Heart right ventricle (tissue), 16 donors: Measurements from ENCODE around the gene TREM1. TPM values are rescaled to one million over a fixed set of nuclear protein-coding genes. Genes with fewer than 3 reads are reported as not detected.

Experiments
- ATAC-seq, 8 donors: fragments of 200-7000 bp; cut with Tn5 transposase; one replicate each; pipeline ENCODE4 v1.9.1; 2020; ENCODE audit warnings: mild to moderate bottlenecking in 8 of 8, moderate library complexity in 8 of 8, moderate number of reproducible peaks in 1 of 8
- DNase-seq, 2 donors: peaks; one replicate each; pipeline ENCODE4 v3.0.0-alpha.2; 2020
- H3K27ac ChIP-seq, 10 donors: fragments of 200-600 bp; sonication (generic) in 2 of 10; one replicate each; pipeline versions ENCODE4 v1.5.0 to v1.8.0; 2020 to 2022; ENCODE audit warnings: mild to moderate bottlenecking in 3 of 10
- H3K27me3 ChIP-seq, 7 donors: fragments of 200-600 bp; one replicate each; pipeline ENCODE4 v1.8.0; 2021 to 2022; ENCODE audit warnings: mild to moderate bottlenecking in 2 of 7
- H3K36me3 ChIP-seq, 9 donors: fragments of 200-600 bp; sonication (generic) in 1 of 9; one replicate each; pipeline versions ENCODE4 v1.5.0 to v1.8.0; 2020 to 2022; ENCODE audit warnings: mild to moderate bottlenecking in 2 of 9
- H3K4me1 ChIP-seq, 9 donors: fragments of 200-600 bp; sonication (generic) in 1 of 9; one replicate each; pipeline versions ENCODE4 v1.5.0 to v1.8.0; 2020 to 2022; ENCODE audit warnings: mild to moderate bottlenecking in 4 of 9
- H3K4me3 ChIP-seq, 10 donors: fragments of 200-600 bp; sonication (generic) in 2 of 10; one replicate each; pipeline versions ENCODE4 v1.5.0 to v1.8.0; 2020 to 2022; ENCODE audit warnings: mild to moderate bottlenecking in 7 of 10, moderate library complexity in 2 of 10
- H3K9me3 ChIP-seq, 11 donors: fragments of 200-600 bp in 10 of 11; sonication (generic) in 2 of 11; one replicate each; pipeline versions ENCODE4 v1.5.0 to v1.8.0; 2013 to 2022; ENCODE audit warnings: mild to moderate bottlenecking in 2 of 11, control low read depth in 1 of 11, moderate library complexity in 1 of 11
- WGBS, 2 donors: extraction: QIAGEN DNeasy Blood & Tissue Kit; methylation state at CpG; one replicate each; pipeline ENCODE4 v1.1.7; 2013; ENCODE audit warnings: inconsistent platforms in 1 of 2; 5-methylcytosine and 5-hydroxymethylcytosine counted together
- intact Hi-C, 10 donors: fragments of 100-400 bp; cut with DNase I; formaldehyde crosslinking; loops; one replicate each; pipeline versions ENCODE4 v1.11.1 to v1.14.2; 2022
- polyA plus RNA-seq, 2 donors: library from polyadenylated mRNA; stranded (reverse); fragments of 200-250 nt; gene quantifications; one replicate each; pipeline ENCODE4 v1.2.3, GENCODE V29; 2013
- total RNA-seq, 10 donors: library from RNA; stranded (reverse); fragmentation: NEBNext Ultra II Directional in 3 of 10; extraction: Animal tissue kit (Norgen Biotek cat#: 25700) in 3 of 10; gene quantifications; one replicate each; pipeline versions ENCODE4 v1.2.1 to v1.2.4, GENCODE V29; 2021 to 2023
- TF ChIP-seq, protein P1 (sequence below), 9 donors: fragments of 200-600 bp; sonication (generic) in 2 of 9; IDR thresholded peaks; one replicate each; pipeline versions ENCODE4 v1.5.0 to v1.8.0; 2021 to 2022; ENCODE audit warnings: antibody characterized with exemption in 9 of 9, mild to moderate bottlenecking in 5 of 9, moderate library complexity in 1 of 9
- donor health status: Arrhythmogenic right ventricular cardiomyopathy.
- donor health status: ischemic (EF 13 %, LVEDD 7.1; RV severe dilation, severe dysfunction).
- donor health status: healthy with polysubstance abuse.
- donor health status: DM: no; HTN: yes; CAD: no.
- donor health status: DM: no; HTN: no; CAD: no.
- donor health status: ischemic (EF 25% LVEDD 6.9; RV normal size, moderate dysfunction).
- donor health status: ischemic (EF 25% LVEDD 5.7; RV mildly dilated, moderate dysfunction).
- donor health status: healthy.
- donor health status: DM: yes; HTN: yes; CAD: no.
- donor health status: Ischemic cardiomyopathy.
- donor health status: ischemic (EF 35%, LVEDD 5.7; RV mildly dilated, moderate dysfunction).
- donor health status: nonischemic (EF 11% LVEDD 7.7; RV severe dilation, severe dysfunction).
- donor health status: DM: yes; HTN: yes; CAD: no.
- donor health status: PGD.
- donor health status: ischemic (EF 29% LVEDD 5.4; RV normal size, mild dysfunction).
- donor health status: nonischemic (EF 23%, LVEDD 6.1; RV moderate dilation, normal function).

TREM1 gene
- total and polyA plus RNA-seq, 12 donors: 0.35 to 12.4 (median 1.00) TPM; not detected in 1

DNA sequence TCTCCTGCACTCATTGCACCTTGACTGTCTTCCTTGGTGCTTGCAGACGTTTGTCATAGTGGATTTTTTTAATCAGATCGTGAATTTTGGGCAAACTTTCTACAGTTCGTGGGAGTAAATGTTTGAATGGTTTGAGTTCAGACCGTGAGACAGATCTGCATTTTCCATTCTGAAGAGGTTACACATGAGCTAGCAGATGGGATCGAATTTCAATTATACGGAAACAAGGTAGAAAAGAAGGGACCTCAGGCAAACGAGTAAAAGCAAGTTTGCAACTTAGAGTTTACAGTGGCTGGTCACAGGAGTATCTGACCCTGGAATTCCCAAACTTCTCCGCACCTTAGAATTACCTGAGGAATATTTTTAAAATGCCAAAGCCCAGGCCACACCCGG, 31.8 kb upstream of the TREM1 start:
- no peak overlapping the region for H3K27ac ChIP-seq
- no peaks in the 10 kb centered on the region for H3K9me3 ChIP-seq
- TF ChIP-seq, protein P1, sequence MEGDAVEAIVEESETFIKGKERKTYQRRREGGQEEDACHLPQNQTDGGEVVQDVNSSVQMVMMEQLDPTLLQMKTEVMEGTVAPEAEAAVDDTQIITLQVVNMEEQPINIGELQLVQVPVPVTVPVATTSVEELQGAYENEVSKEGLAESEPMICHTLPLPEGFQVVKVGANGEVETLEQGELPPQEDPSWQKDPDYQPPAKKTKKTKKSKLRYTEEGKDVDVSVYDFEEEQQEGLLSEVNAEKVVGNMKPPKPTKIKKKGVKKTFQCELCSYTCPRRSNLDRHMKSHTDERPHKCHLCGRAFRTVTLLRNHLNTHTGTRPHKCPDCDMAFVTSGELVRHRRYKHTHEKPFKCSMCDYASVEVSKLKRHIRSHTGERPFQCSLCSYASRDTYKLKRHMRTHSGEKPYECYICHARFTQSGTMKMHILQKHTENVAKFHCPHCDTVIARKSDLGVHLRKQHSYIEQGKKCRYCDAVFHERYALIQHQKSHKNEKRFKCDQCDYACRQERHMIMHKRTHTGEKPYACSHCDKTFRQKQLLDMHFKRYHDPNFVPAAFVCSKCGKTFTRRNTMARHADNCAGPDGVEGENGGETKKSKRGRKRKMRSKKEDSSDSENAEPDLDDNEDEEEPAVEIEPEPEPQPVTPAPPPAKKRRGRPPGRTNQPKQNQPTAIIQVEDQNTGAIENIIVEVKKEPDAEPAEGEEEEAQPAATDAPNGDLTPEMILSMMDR (IDR thresholded peaks at IDR 0.05): no peak
- WGBS, 2 donors: 33 to 37% methylated on average over 9 of the region's 9 CpGs
- peaks cover 0 to 72% (median 61%) of the 10 kb centered on the region in 7 donors for H3K27me3 ChIP-seq
- no peaks in the 10 kb centered on the region for H3K36me3 ChIP-seq
- H3K4me1 ChIP-seq: peaks cover 0 to 11% (median 6%) of the 10 kb centered on the region in 9 donors
- peak overlapping the region in 6 of 10 donors; percentile 27 to 36 (median 34) for H3K4me3 ChIP-seq
- ATAC-seq: no peak
- intact Hi-C loops: loop anchor here in 9 of 10 donors (5.0 to 10.0 kb wide), 4 partner anchors 123 to 226 kb away; no protein-coding TSS in a partner anchor
- no peak for DNase-seq

DNA sequence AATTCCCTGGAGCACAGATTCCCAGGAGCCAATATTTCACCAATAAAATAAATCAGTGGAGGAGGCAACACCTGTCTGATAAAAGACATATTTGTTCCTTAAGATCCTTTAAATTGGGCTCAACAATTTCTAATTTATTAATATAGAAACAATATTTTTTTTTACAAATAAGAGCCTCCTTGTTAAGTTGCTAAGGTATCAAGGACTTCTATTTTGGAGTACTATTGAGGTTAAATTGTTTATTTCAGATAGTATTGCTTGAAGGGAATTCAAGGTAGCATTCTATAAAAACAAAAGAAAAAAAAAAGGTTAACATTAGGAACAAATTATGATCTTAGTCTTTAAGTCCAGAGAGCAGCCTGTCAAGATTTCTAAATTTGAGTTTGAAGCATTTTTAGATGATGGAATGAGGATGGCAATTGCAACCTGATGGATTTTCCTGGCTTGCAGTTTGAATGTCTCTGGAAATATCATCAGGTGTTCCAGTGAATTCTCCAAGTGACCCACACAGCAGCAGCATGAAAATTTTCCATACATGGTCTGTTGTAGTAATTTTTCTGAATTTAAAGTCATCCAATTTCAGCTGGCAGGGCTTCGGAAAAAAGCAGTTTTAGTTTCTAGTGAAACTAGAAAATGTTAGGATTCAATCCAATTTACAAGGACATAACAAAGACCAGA, 29.6 kb upstream of the TREM1 start:
- no peak for ATAC-seq
- Histone ChIP-seq H3K4me3 (no peak overlapping the region), H3K36me3 (no peaks in the 10 kb centered on the region), H3K27me3 (peaks cover 0 to 81% (median 76%) of the 10 kb centered on the region in 7 donors), H3K27ac (no peak overlapping the region), H3K4me1 (peaks cover 0 to 11% (median 6%) of the 10 kb centered on the region in 9 donors), H3K9me3 (no peaks in the 10 kb centered on the region)
- no peak for DNase-seq
- 80 to 89% methylated on average over 1 of the region's 1 CpG for WGBS, 2 donors
- intact Hi-C loops: loop anchor here in 9 of 10 donors (5.0 to 10.0 kb wide), 4 partner anchors 121 to 224 kb away; no protein-coding TSS in a partner anchor
- TF ChIP-seq, protein P1 (IDR thresholded peaks at IDR 0.05): no peak

DNA sequence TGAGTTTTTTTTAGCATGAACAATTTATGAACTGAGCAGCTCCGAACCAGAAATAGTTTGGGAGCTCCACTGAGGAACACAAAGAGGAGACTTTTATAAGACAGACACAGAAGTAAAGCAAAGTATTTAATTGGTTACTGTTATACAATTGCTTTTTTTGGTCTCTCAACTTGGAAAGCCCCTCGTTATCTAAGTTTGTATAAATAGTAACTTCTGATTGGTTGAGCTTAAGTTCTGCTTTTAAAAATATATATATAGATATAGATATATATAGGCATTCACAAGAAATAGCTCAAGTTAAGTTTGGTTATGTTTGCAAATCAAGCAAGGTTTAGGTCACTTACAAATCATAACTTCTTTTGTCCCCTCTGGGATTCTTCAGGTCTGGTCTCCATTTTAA, 28.7 kb upstream of the TREM1 start:
- Histone ChIP-seq H3K27ac (no peak overlapping the region), H3K9me3 (no peaks in the 10 kb centered on the region), H3K4me1 (peaks cover 0 to 11% (median 6%) of the 10 kb centered on the region in 9 donors), H3K36me3 (no peaks in the 10 kb centered on the region), H3K27me3 (peaks cover 0 to 88% (median 85%) of the 10 kb centered on the region in 7 donors), H3K4me3 (no peak overlapping the region)
- ATAC-seq (no peak), DNase-seq (no peak)
- intact Hi-C loops: loop anchor here in 9 of 10 donors (5.0 to 10.0 kb wide), 4 partner anchors 120 to 223 kb away; no protein-coding TSS in a partner anchor
- WGBS, 2 donors: 53 to 61% methylated on average over 2 of the region's 2 CpGs
- TF ChIP-seq, protein P1 (IDR thresholded peaks at IDR 0.05): no peak

DNA sequence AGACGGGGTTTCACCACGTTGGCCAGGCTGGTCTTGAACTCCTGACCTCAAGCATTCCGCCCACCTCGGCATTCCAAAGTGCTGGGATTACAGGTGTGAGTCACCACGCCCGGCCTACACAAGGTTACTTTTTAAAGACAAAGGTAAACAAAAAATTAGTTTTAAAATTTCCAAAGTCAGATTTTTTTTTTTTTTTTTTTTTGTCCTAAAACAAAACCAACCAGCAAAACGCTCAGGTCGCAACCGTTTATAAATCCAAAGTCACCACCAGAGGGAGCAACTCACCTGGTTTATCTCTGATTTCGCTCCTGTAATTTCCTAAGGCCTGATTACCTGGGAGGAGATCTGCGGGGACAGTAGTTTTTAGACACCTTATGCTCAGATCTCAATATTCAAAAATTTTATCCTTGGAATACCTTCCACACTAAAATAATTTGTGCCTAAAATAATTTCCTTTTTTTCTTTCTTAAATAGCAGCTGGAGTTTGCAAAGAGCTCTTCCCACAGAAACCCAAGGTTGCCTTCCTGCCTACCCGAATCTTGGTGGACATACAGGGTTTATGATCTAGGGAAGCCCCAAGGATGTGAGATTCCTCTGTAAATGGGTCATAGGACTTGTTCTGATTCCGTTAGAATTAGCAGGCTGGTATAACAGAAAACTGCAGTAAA, 19.8 kb upstream of the TREM1 start:
- peaks cover 0 to 6% (median 0%) of the 10 kb centered on the region in 11 donors for H3K9me3 ChIP-seq
- intact Hi-C loops: loop anchor here in 1 of 10 donors (5.0 kb wide), 1 partner anchor 376 kb away; no protein-coding TSS in a partner anchor
- no peak overlapping the region for H3K4me3 ChIP-seq
- H3K27ac ChIP-seq: no peak overlapping the region
- H3K36me3 ChIP-seq: no peaks in the 10 kb centered on the region
- peaks cover 0 to 6% (median 0%) of the 10 kb centered on the region in 9 donors for H3K4me1 ChIP-seq
- ATAC-seq: no peak
- H3K27me3 ChIP-seq: peaks cover 0 to 40% (median 26%) of the 10 kb centered on the region in 7 donors
- TF ChIP-seq, protein P1 (IDR thresholded peaks at IDR 0.05): peak in 8 of 9 donors; percentile 28 to 66 (median 60)
- no peak for DNase-seq
- 33 to 34% methylated on average over 13 of the region's 13 CpGs for WGBS, 2 donors
